ENCODE results near the gene INSRR. TPM values are rescaled to one million over a fixed set of nuclear protein-coding genes. Genes with fewer than 3 reads are reported as not detected.

INSRR gene
- total RNA-seq, 1 donor from 2014 or later, result not detected

- H3K4me1 ChIP-seq, result peaks cover 12% of the 10 kb centered on the region
- H3K9me3 ChIP-seq, result no peaks in the 10 kb centered on the region
- no peak for ATAC-seq
- DNase-seq, result no peak
- no peaks in the 10 kb centered on the region for H3K36me3 ChIP-seq
- H3K4me3 ChIP-seq, result no peak overlapping the region
- no peak overlapping the region for H3K27ac ChIP-seq
- intact Hi-C loops (cut with DNase I), result no loop called here
- no peak for TF ChIP-seq CTCF (IDR thresholded peaks at IDR 0.05)
- peaks cover 86% of the 10 kb centered on the region for H3K27me3 ChIP-seq (ENCODE audit: low read depth)
These were observed 14.3 kb downstream of the INSRR start for GRCh38 chr1:156844638-156845037.

- Histone ChIP-seq H3K27ac (no peak overlapping the region), H3K4me3 (no peak overlapping the region), H3K27me3 (ENCODE audit: low read depth) (peaks cover 86% of the 10 kb centered on the region), H3K4me1 (peaks cover 12% of the 10 kb centered on the region), H3K36me3 (no peaks in the 10 kb centered on the region), H3K9me3 (no peaks in the 10 kb centered on the region)
- ATAC-seq, result no peak
- no peak for DNase-seq
- no peak for TF ChIP-seq CTCF (IDR thresholded peaks at IDR 0.05)
- intact Hi-C loops (cut with DNase I), result no loop called here
These were observed 14.8 kb downstream of the INSRR start for GRCh38 chr1:156844102-156844501.

- no peak for DNase-seq
- Histone ChIP-seq H3K36me3 (no peaks in the 10 kb centered on the region), H3K27me3 (ENCODE audit: low read depth) (peaks cover 86% of the 10 kb centered on the region)
These were observed 16.2 kb downstream of the INSRR start for GRCh38 chr1:156842618-156843300.

DNA sequence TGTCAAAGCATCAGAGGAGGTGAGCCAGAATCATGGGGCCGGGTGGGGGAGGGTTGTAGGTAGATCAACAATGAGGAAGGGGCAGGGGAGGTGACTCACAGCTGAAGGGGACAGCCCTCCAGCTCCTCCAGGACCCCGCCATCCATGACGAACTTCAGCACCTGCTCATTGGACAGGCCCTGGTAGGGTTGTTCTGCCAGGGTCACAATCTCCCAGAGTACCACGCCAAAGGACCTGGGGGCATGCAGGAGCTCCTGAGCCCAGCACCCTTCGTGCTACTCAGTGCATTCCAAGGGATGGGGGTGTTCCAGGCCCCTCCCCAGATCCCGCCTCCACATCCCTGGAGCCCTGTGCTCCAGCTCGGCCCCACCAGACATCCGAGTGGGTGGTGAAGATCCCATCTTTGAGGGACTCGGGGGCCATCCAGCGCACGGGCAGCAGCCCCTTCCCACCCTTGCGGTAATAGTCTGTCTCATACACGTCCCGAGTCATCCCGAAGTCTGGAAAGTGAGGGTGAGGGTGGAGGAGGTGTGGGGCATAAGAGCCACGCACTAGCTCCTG lies 17.5 kb downstream of the INSRR start:
- intact Hi-C loops (cut with DNase I), result no loop called here
- Histone ChIP-seq H3K9me3 (no peaks in the 10 kb centered on the region), H3K27me3 (ENCODE audit: low read depth) (peaks cover 79% of the 10 kb centered on the region), H3K4me1 (peaks cover 12% of the 10 kb centered on the region), H3K27ac (no peak overlapping the region), H3K4me3 (no peak overlapping the region), H3K36me3 (no peaks in the 10 kb centered on the region)
- DNase-seq (no peak), ATAC-seq (no peak)
- no peak for TF ChIP-seq CTCF (IDR thresholded peaks at IDR 0.05)

More at GRCh38 chr1:156842618-156843300, 16.2 kb downstream of the INSRR start:
- no peak overlapping the region for H3K4me3 ChIP-seq
- H3K27ac ChIP-seq, result no peak overlapping the region
- peaks cover 12% of the 10 kb centered on the region for H3K4me1 ChIP-seq
- intact Hi-C loops (cut with DNase I), result no loop called here
- ATAC-seq, result no peak
- no peaks in the 10 kb centered on the region for H3K9me3 ChIP-seq
- TF ChIP-seq CTCF (IDR thresholded peaks at IDR 0.05), result no peak

DNA sequence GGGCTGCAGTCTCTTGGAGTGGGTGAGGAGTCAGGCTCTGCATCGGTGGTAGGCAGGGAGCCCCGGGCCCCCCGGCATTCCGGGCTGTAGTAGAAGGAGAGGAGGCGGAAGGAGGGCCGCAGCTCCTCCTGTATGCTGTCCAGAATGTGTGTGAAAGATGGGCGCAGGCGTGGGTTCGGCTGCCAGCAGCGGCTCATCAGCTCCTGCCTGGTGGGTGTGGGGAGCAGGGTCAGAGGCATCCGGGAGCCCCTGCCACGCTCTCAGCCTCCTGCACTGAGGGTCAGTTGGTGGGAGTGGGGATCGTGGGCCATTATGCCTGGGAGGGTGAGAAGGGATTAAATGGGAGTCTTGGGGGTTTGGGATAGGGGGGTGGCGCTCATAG lies 18.0 kb downstream of the INSRR start:
- no peaks in the 10 kb centered on the region for H3K36me3 ChIP-seq
- ATAC-seq, result no peak
- DNase-seq, result no peak
- TF ChIP-seq CTCF (IDR thresholded peaks at IDR 0.05), result no peak
- no peaks in the 10 kb centered on the region for H3K9me3 ChIP-seq
- H3K27ac ChIP-seq, result no peak overlapping the region
- H3K27me3 ChIP-seq (ENCODE audit: low read depth), result peaks cover 75% of the 10 kb centered on the region
- peaks cover 12% of the 10 kb centered on the region for H3K4me1 ChIP-seq
- intact Hi-C loops (cut with DNase I), result no loop called here
- no peak overlapping the region for H3K4me3 ChIP-seq
